Measurements from ENCODE around the gene BAIAP2. TPM values are rescaled to one million over a fixed set of nuclear protein-coding genes. Genes with fewer than 3 reads are reported as not detected.

The BAIAP2 gene
- total and polyA plus RNA-seq, 2 of the 13 experiments (the other 11 are each of a cell fraction or from before 2014, with no cell fraction given), result 22.5 to 24.0 TPM

DNA sequence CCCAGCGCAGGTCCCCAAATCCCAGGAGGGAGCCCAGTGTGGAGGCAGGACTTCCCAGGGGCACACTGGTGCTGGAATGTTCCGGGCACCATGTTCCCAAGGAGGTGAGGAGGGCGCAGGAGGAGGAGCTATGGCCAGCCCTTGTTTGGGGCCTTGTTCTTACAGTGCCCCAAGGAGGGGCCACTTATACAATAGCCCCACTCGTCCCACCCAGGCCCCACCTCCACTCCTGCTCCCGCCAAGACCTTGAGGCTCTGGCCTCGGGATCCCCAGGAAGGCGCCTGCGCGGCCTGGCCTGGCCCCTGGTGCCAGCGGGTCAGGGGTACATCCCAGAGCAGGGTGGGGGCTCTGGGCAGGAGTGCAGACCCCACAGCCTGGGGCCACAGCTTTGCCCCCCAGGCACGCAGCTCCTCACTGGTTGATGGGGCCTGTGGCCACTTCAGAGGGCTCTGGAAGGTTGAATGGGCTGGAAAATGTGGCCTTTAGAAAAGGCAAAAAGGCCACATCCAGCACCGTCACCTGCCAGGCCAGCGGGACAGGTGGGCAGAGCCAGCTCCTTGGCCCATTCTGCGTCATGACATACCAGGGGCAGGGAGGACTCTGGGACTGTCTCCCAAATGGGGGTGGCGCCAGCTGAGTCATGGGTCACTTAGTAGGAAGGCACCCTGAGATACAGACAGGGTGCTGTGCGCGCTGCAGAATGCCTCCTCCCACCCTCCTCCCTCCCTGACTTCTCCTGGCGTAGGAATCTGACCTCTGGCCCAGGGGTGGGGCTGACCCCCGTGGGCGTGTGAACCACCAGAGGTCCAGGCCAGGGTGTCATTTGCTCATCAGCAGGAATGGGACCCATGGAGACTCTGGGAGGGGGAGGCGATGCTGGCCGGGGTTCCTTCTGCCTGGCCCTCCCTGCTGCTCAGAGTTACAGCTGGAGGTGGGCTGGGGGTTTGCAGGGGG, 98.1 kb downstream of the BAIAP2 start (continued):
- TF ChIP-seq ZNF430 (CRISPR knock-in tag; IDR thresholded peaks at IDR 0.05) (peak; percentile 36; the same call in 1 of the 2 replicates), TFAP4 (IDR thresholded peaks at IDR 0.05; ENCODE audit: borderline replicate concordance, low read depth) (peak; percentile 36; the same call in 1 of the 2 replicates), ZNF784 (CRISPR knock-in tag; IDR thresholded peaks at IDR 0.05; ENCODE audit: borderline replicate concordance) (no peak), RARA (CRISPR knock-in tag; IDR thresholded peaks at IDR 0.05) (peak; percentile 33; the same call in 1 of the 2 replicates), FOXO1 (CRISPR knock-in tag; IDR thresholded peaks at IDR 0.05) (0 out of 2 replicates have a peak, but pooled peaks have one; percentile 23), HNF4A (CRISPR knock-in tag; IDR thresholded peaks at IDR 0.05) (peak; percentile 58), SAP130 (CRISPR knock-in tag; IDR thresholded peaks at IDR 0.05; ENCODE audit: low read depth) (peak; percentile 57; the same call in 1 of the 2 replicates), ARID5B (CRISPR knock-in tag; IDR thresholded peaks at IDR 0.05) (0 out of 2 replicates have a peak, but pooled peaks have one; percentile 8), SMAD3 (CRISPR knock-in tag; IDR thresholded peaks at IDR 0.05) (no peak), NR2F6 (IDR thresholded peaks at IDR 0.05) (peak; percentile 96), NR2F6 (CRISPR knock-in tag; IDR thresholded peaks at IDR 0.05) (peak; percentile 96), PHF21A (CRISPR knock-in tag; IDR thresholded peaks at IDR 0.05) (peak; percentile 71; the same call in 1 of the 2 replicates), SNAI1 (CRISPR knock-in tag; IDR thresholded peaks at IDR 0.05; ENCODE audit: borderline replicate concordance) (0 out of 2 replicates have a peak, but pooled peaks have one; percentile 12), XRCC5 (optimal IDR thresholded peaks at IDR 0.05; ENCODE audit: low read length) (peak; percentile 21), ZNF770 (CRISPR knock-in tag; IDR thresholded peaks at IDR 0.05) (peak; percentile 66; the same call in 1 of the 2 replicates), FOXA1 (IDR thresholded peaks at IDR 0.05) (no peak), FOXA1 (CRISPR knock-in tag; IDR thresholded peaks at IDR 0.05) (no peak), NAIF1 (CRISPR knock-in tag; IDR thresholded peaks at IDR 0.05; ENCODE audit: borderline replicate concordance) (no peak), PITX1 (CRISPR knock-in tag; IDR thresholded peaks at IDR 0.05) (peak; percentile 4; the same call in 1 of the 2 replicates), ZNF503 (CRISPR knock-in tag; IDR thresholded peaks at IDR 0.05) (no peak)
